ENCODE data around the gene WDR45. TPM values are rescaled to one million over a fixed set of nuclear protein-coding genes. Genes with fewer than 3 reads are reported as not detected.

Gene WDR45
- total and polyA plus RNA-seq, 10 donors = 49.3 to 123 (median 68.1) TPM

GRCh38 chrX:49064303-49064702 lies 15.4 kb downstream of the WDR45 start:
- H3K27me3 ChIP-seq (replicated peaks in 1 of 7) = no peaks in the 10 kb centered on the region
- no peaks in the 10 kb centered on the region for H3K4me1 ChIP-seq
- WGBS, 5 donors = 89 to 100% (median 95%) methylated on average over 2 to 20 of the region's 20 CpGs; no CpG with 5 or more reads in 1 of the 5 donors
- no peak overlapping the region for H3K27ac ChIP-seq
- intact Hi-C loops (cut with DNase I; ENCODE audit: low total_unique reads) = no loop called here
- no peaks in the 10 kb centered on the region for H3K9me3 ChIP-seq
- H3K36me3 ChIP-seq = peaks cover 0 to 53% (median 0%) of the 10 kb centered on the region in 6 donors
- H3K4me3 ChIP-seq = no peak overlapping the region
- TF ChIP-seq POLR2AphosphoS5 (IDR thresholded peaks at IDR 0.05) = no peak
- TF ChIP-seq CTCF (IDR thresholded peaks at IDR 0.05 in 8 of 11, conservative IDR thresholded peaks at IDR 0.05 in 3 of 11) = no peak
- TF ChIP-seq POLR2A (IDR thresholded peaks at IDR 0.05) = no peak
- DNase-seq = no peak

GRCh38 chrX:49063715-49064114 lies 16.0 kb downstream of the WDR45 start:
- H3K27ac ChIP-seq = no peak overlapping the region
- intact Hi-C loops (cut with DNase I; ENCODE audit: low total_unique reads) = no loop called here
- no peak for DNase-seq
- H3K9me3 ChIP-seq = no peaks in the 10 kb centered on the region
- no peaks in the 10 kb centered on the region for H3K27me3 ChIP-seq (replicated peaks in 1 of 7)
- 90 to 96% (median 95%) methylated on average over 7 to 9 of the region's 9 CpGs; no CpG with 5 or more reads in 1 of the 5 donors for WGBS, 5 donors
- TF ChIP-seq POLR2AphosphoS5 (IDR thresholded peaks at IDR 0.05) = no peak
- TF ChIP-seq CTCF (IDR thresholded peaks at IDR 0.05 in 8 of 11, conservative IDR thresholded peaks at IDR 0.05 in 3 of 11) = no peak
- TF ChIP-seq POLR2A (IDR thresholded peaks at IDR 0.05) = no peak
- H3K4me1 ChIP-seq = no peaks in the 10 kb centered on the region
- peaks cover 0 to 53% (median 0%) of the 10 kb centered on the region in 6 donors for H3K36me3 ChIP-seq
- H3K4me3 ChIP-seq = no peak overlapping the region

GRCh38 chrX:49061916-49062315 lies 17.8 kb downstream of the WDR45 start:
- DNase-seq = no peak
- no peak overlapping the region for H3K27ac ChIP-seq
- no peaks in the 10 kb centered on the region for H3K9me3 ChIP-seq
- no peaks in the 10 kb centered on the region for H3K4me1 ChIP-seq
- WGBS, 5 donors = 60 to 87% (median 82%) methylated on average over 1 to 10 of the region's 10 CpGs
- H3K36me3 ChIP-seq = peaks cover 0 to 42% (median 0%) of the 10 kb centered on the region in 6 donors
- intact Hi-C loops (cut with DNase I; ENCODE audit: low total_unique reads) = no loop called here
- TF ChIP-seq POLR2A (IDR thresholded peaks at IDR 0.05) = no peak
- no peak for TF ChIP-seq POLR2AphosphoS5 (IDR thresholded peaks at IDR 0.05)
- TF ChIP-seq CTCF (IDR thresholded peaks at IDR 0.05 in 8 of 11, conservative IDR thresholded peaks at IDR 0.05 in 3 of 11) = no peak
- no peaks in the 10 kb centered on the region for H3K27me3 ChIP-seq (replicated peaks in 1 of 7)
- no peak overlapping the region for H3K4me3 ChIP-seq

GRCh38 chrX:49061490-49061889 lies 18.2 kb downstream of the WDR45 start:
- no peak overlapping the region for H3K4me3 ChIP-seq
- no peaks in the 10 kb centered on the region for H3K9me3 ChIP-seq
- no peaks in the 10 kb centered on the region for H3K4me1 ChIP-seq
- intact Hi-C loops (cut with DNase I; ENCODE audit: low total_unique reads) = no loop called here
- H3K27me3 ChIP-seq (replicated peaks in 1 of 7) = no peaks in the 10 kb centered on the region
- peaks cover 0 to 41% (median 0%) of the 10 kb centered on the region in 6 donors for H3K36me3 ChIP-seq
- 81 to 96% (median 85%) methylated on average over 7 of the region's 7 CpGs for WGBS, 5 donors
- TF ChIP-seq POLR2AphosphoS5 (IDR thresholded peaks at IDR 0.05) = no peak
- no peak for TF ChIP-seq CTCF (IDR thresholded peaks at IDR 0.05 in 8 of 11, conservative IDR thresholded peaks at IDR 0.05 in 3 of 11)
- TF ChIP-seq POLR2A (IDR thresholded peaks at IDR 0.05) = no peak
- DNase-seq = no peak
- no peak overlapping the region for H3K27ac ChIP-seq
